Epithelial cell of proximal tubule (primary cell): ENCODE data around the gene ADAMTSL4. TPM values are rescaled to one million over a fixed set of nuclear protein-coding genes. Genes with fewer than 3 reads are reported as not detected.

Experiments used
- DNase-seq: peaks from one replicate; pipeline ENCODE4 v3.0.0-alpha.2; 2011; ENCODE audit warnings: low read depth
- H3K4me3 ChIP-seq: 2 replicates; pipeline ENCODE4 v1.5.1; 2011; ENCODE audit warnings: low read depth, mild to moderate bottlenecking, low read length
- CTCF ChIP-seq: conservative IDR thresholded peaks from 2 replicates; pipeline ENCODE4 v1.5.1; 2012; ENCODE audit warnings: low read depth, mild to moderate bottlenecking, low read length
- total RNA-seq: library from RNA; depleted of rRNA; stranded (reverse); fragments of >200 nt; gene quantifications from 2 replicates; pipeline ENCODE4 v1.2.3, GENCODE V29; 2015

The ADAMTSL4 gene
- total RNA-seq, 1 donor from 2014 or later: 7.3 TPM

- no peak for TF ChIP-seq CTCF
- no peak overlapping the region for H3K4me3 ChIP-seq
These were observed 2.0 kb downstream of the ADAMTSL4 start for GRCh38 chr1:150551051-150551783.

GRCh38 chr1:150551784-150552127, 2.5 kb downstream of the ADAMTSL4 start:
- DNase-seq: no peak
- no peak for TF ChIP-seq CTCF
- H3K4me3 ChIP-seq: no peak overlapping the region

More at GRCh38 chr1:150551051-150551783, 2.0 kb downstream of the ADAMTSL4 start:
- no peak for DNase-seq

- TF ChIP-seq CTCF: no peak
- DNase-seq: no peak
These were observed 3.1 kb downstream of the ADAMTSL4 start for GRCh38 chr1:150552128-150552910.

GRCh38 chr1:150552911-150553289, 3.7 kb downstream of the ADAMTSL4 start:
- no peak for TF ChIP-seq CTCF

More at GRCh38 chr1:150552128-150552910, 3.1 kb downstream of the ADAMTSL4 start:
- no peak overlapping the region for H3K4me3 ChIP-seq

GRCh38 chr1:150553392-150554085, 4.3 kb downstream of the ADAMTSL4 start:
- H3K4me3 ChIP-seq: no peak overlapping the region
- no peak for TF ChIP-seq CTCF
- DNase-seq: no peak

More at GRCh38 chr1:150552911-150553289, 3.7 kb downstream of the ADAMTSL4 start:
- DNase-seq: no peak
- H3K4me3 ChIP-seq: no peak overlapping the region

- no peak for TF ChIP-seq CTCF
- no peak for DNase-seq
- H3K4me3 ChIP-seq: no peak overlapping the region
These were observed 4.9 kb downstream of the ADAMTSL4 start for GRCh38 chr1:150554086-150554452.
